GM18517 (cell line): ENCODE data around the gene KRTCAP3.
"Not testable (repeated sequence)": the region's sequence is repeated elsewhere in the genome, so short reads cannot be mapped to it uniquely, and the experiment has no call there.

ENCODE experiments used
- ATAC-seq: cut with Tn5 transposase; IDR thresholded peaks from one replicate; pipeline ENCODE4 v1.9.1; 2021; ENCODE audit warnings: mild to moderate bottlenecking, moderate library complexity; ENCODE audit not compliant: unreplicated experiment

KRTCAP3 gene

GRCh38 chr2:27441958-27442919 is at the start of gene KRTCAP3:
Gene KRTCAP3 (plus strand): TSS chr2:27442381. CDS start chr2:27442413, 32 bp downstream.
- ATAC-seq, result no peak

- no peak for ATAC-seq
Observed at GRCh38 chr2:27393225-27393624, 49.0 kb upstream of the KRTCAP3 start.

GRCh38 chr2:27398962-27399361 is 43.2 kb upstream of the KRTCAP3 start:
- no peak for ATAC-seq

GRCh38 chr2:27400348-27401135 is 41.6 kb upstream of the KRTCAP3 start:
- ATAC-seq, result no peak

GRCh38 chr2:27407798-27408491 is 34.2 kb upstream of the KRTCAP3 start:
- ATAC-seq, result no peak

GRCh38 chr2:27408601-27409320 is 33.4 kb upstream of the KRTCAP3 start:
- peak; percentile 25 for ATAC-seq

GRCh38 chr2:27409321-27410073 is 32.7 kb upstream of the KRTCAP3 start, which contains the start of gene PPM1G:
Gene PPM1G (minus strand): TSS chr2:27409591. CDS start chr2:27409422, 169 bp downstream.
- ATAC-seq, result peak; percentile 85

GRCh38 chr2:27412419-27413152 is 29.6 kb upstream of the KRTCAP3 start:
- no peak for ATAC-seq

GRCh38 chr2:27416151-27416550 is 26.0 kb upstream of the KRTCAP3 start:
- ATAC-seq, result no peak

GRCh38 chr2:27420996-27421395 is 21.2 kb upstream of the KRTCAP3 start:
- no peak for ATAC-seq

GRCh38 chr2:27421660-27422250 is 20.4 kb upstream of the KRTCAP3 start:
- no peak for ATAC-seq

GRCh38 chr2:27422958-27423357 is 19.2 kb upstream of the KRTCAP3 start:
- ATAC-seq, result no peak

GRCh38 chr2:27425039-27425438 is 17.1 kb upstream of the KRTCAP3 start:
- ATAC-seq, result not testable (repeated sequence)

- no peak for ATAC-seq
Observed at GRCh38 chr2:27427863-27428212, 14.3 kb upstream of the KRTCAP3 start.

GRCh38 chr2:27428213-27428977 is 13.8 kb upstream of the KRTCAP3 start, which contains the start of gene NRBP1:
Gene NRBP1 (plus strand): TSS chr2:27428631. CDS start chr2:27433274, 4,643 bp downstream.
- peak; percentile 86 for ATAC-seq

GRCh38 chr2:27428978-27429541 is 13.1 kb upstream of the KRTCAP3 start:
- peak; percentile 47 for ATAC-seq

- ATAC-seq, result no peak
Observed at GRCh38 chr2:27431395-27431794, 10.8 kb upstream of the KRTCAP3 start.
